GM12873 (cell line): ENCODE measurements around the gene BBS7.

Source experiments
- CTCF ChIP-seq: IDR thresholded peaks from 2 replicates; pipeline ENCODE4 v1.5.1; 2012; ENCODE audit warnings: low read depth, mild to moderate bottlenecking, moderate library complexity, low read length, control low read depth; ENCODE audit not compliant: insufficient read depth; ENCODE audit errors: missing control alignments

BBS7 gene

GRCh38 chr4:121792966-121793365 lies 77.3 kb downstream of the BBS7 start:
- no peak for TF ChIP-seq CTCF

DNA sequence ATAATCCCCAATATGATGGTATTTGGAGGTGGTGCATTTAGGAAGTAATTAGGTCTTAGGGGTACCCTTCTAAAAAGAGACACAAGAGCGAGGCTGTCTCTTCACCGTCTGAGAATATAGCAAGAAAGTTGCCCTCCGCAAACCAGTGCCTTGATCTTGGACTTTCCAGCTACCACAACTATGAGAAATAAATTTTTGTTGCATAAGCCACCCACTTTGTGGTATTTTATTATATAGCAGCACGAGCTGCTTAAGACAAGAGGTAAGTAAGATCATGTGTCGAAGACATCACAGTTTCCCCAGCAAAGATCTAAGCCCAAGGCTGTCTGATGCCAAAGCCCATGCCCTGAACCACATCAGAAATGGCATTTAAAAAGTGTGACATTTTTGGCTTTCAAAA lies 78.8 kb downstream of the BBS7 start:
- TF ChIP-seq CTCF = no peak

GRCh38 chr4:121790976-121791375 lies 79.3 kb downstream of the BBS7 start:
- no peak for TF ChIP-seq CTCF

- TF ChIP-seq CTCF = no peak
These were observed 80.1 kb downstream of the BBS7 start for GRCh38 chr4:121789960-121790829.

DNA sequence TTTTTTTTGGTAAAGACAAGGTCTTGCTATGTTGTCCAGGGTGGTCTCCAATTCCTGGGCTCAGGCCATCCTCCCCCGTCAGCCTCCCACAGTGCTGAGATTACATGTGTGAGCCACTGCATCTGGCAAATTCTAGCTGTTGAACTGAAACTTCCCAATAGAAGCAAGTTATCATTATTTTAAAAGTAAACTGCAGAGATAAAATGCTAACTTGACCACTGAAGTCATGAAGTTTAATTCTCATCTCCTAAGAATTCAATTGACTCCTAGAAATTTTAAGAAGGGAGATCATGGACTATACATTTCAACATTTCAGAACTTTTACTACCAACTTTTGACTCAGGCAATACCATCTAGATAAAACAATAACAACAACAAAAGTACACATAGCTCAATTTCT lies 80.8 kb downstream of the BBS7 start:
- TF ChIP-seq CTCF = no peak

GRCh38 chr4:121788896-121789295 lies 81.4 kb downstream of the BBS7 start:
- no peak for TF ChIP-seq CTCF

- no peak for TF ChIP-seq CTCF
These were observed 84.1 kb downstream of the BBS7 start for GRCh38 chr4:121786221-121786620.

GRCh38 chr4:121785479-121785878 lies 84.8 kb downstream of the BBS7 start:
- TF ChIP-seq CTCF = no peak
